Peyer's patch (tissue), 4 donors: Measurements from ENCODE around the gene LUC7L. TPM values are rescaled to one million over a fixed set of nuclear protein-coding genes. Genes with fewer than 3 reads are reported as not detected.

ENCODE experiments used
- DNase-seq, 3 donors: peaks; one replicate each; pipeline ENCODE4 v3.0.0-alpha.2; 2017 to 2019
- H3K27ac ChIP-seq, 4 donors: fragments of 200-600 bp; sonication (generic); one replicate each; pipeline ENCODE4 v1.5.1; 2016 to 2019
- H3K27me3 ChIP-seq, 2 donors: fragments of 200-600 bp; sonication (generic); one replicate each; pipeline ENCODE4 v1.5.1; 2019
- H3K36me3 ChIP-seq, 3 donors: fragments of 200-600 bp; sonication (generic); one replicate each; pipeline ENCODE4 v1.5.1; 2016 to 2019
- H3K4me1 ChIP-seq, 4 donors: fragments of 200-600 bp; sonication (generic); one replicate each; pipeline ENCODE4 v1.5.1; 2016 to 2019
- H3K4me3 ChIP-seq, 4 donors: fragments of 200-600 bp; sonication (generic); 1 replicate in 3 of 4; 2 replicates in 1 of 4; pipeline ENCODE4 v1.5.1; 2016 to 2019; ENCODE audit warnings: mild to moderate bottlenecking in 1 of 4
- H3K9me3 ChIP-seq, 4 donors: fragments of 200-600 bp; sonication (generic); one replicate each; pipeline ENCODE4 v1.5.1; 2016 to 2019; ENCODE audit warnings: mild to moderate bottlenecking in 1 of 4
- CTCF ChIP-seq, 6 experiments: fragments of 450-650 bp in 4 of 6; fragments of 200-600 bp in 2 of 6; sonication (generic) in 1 of 6; IDR thresholded peaks; one replicate each; pipeline ENCODE4 v1.5.1; 2017 to 2019; ENCODE audit warnings: antibody characterized with exemption in 6 of 6, mild to moderate bottlenecking in 3 of 6, moderate library complexity in 1 of 6
- POLR2A ChIP-seq, 2 donors: fragments of 450-650 bp; IDR thresholded peaks; one replicate each; pipeline ENCODE4 v1.5.1; 2017; ENCODE audit warnings: antibody characterized with exemption in 2 of 2, mild to moderate bottlenecking in 2 of 2, moderate library complexity in 2 of 2
- total RNA-seq, 4 donors: library from RNA; depleted of rRNA; stranded (reverse); fragments of >200 nt; gene quantifications; one replicate each; pipeline ENCODE4 v1.1.0, GENCODE V29; 2016

The LUC7L gene
- total RNA-seq = 100 to 1,000 TPM in 3 of 4 donors, 10 to 100 TPM in 1; 87.6 to 440 (median 156) TPM

GRCh38 chr16:228852-229730 is at the start of gene LUC7L:
TSS of gene LUC7L (minus strand) at chr16:229449. CDS start at chr16:229339, 110 bp downstream.
- TF ChIP-seq CTCF (IDR thresholded peaks at IDR 0.05) (peak in 1 of 6 experiments; percentile 10), POLR2A (IDR thresholded peaks at IDR 0.05) (peak; percentile 89 to 91)
- peak; percentile 87 to 94 (median 90) for DNase-seq
- peaks cover 0 to 23% (median 0%) of the 10 kb centered on the region in 4 donors for H3K4me1 ChIP-seq
- H3K36me3 ChIP-seq = peaks cover 0 to 37% (median 0%) of the 10 kb centered on the region in 3 donors
- peak within 1 kb of the TSS; percentile 73 to 83 (median 78) for H3K4me3 ChIP-seq
- peak within 1 kb of the TSS; percentile 96 to 98 (median 97) for H3K27ac ChIP-seq
- no peaks in the 10 kb centered on the region for H3K27me3 ChIP-seq
- no peaks in the 10 kb centered on the region for H3K9me3 ChIP-seq

GRCh38 chr16:278863-279366 is 49.7 kb upstream of the LUC7L start:
- no peak overlapping the region for H3K27ac ChIP-seq
- DNase-seq = no peak
- H3K9me3 ChIP-seq = no peaks in the 10 kb centered on the region
- H3K36me3 ChIP-seq = no peaks in the 10 kb centered on the region
- H3K4me1 ChIP-seq = peaks cover 0 to 43% (median 14%) of the 10 kb centered on the region in 4 donors
- no peak overlapping the region for H3K4me3 ChIP-seq
- no peak for TF ChIP-seq POLR2A (IDR thresholded peaks at IDR 0.05)
- TF ChIP-seq CTCF (IDR thresholded peaks at IDR 0.05) = no peak
- peaks cover 0 to 18% of the 10 kb centered on the region in 2 donors for H3K27me3 ChIP-seq

GRCh38 chr16:276426-277077 is 47.3 kb upstream of the LUC7L start:
- H3K27ac ChIP-seq = peak overlapping the region in 1 of 4 donors; percentile 72
- no peaks in the 10 kb centered on the region for H3K36me3 ChIP-seq
- no peaks in the 10 kb centered on the region for H3K9me3 ChIP-seq
- peaks cover 0 to 47% (median 14%) of the 10 kb centered on the region in 4 donors for H3K4me1 ChIP-seq
- peak overlapping the region in 1 of 4 donors; percentile 48 for H3K4me3 ChIP-seq
- H3K27me3 ChIP-seq = peaks cover 0 to 13% of the 10 kb centered on the region in 2 donors
- TF ChIP-seq POLR2A (IDR thresholded peaks at IDR 0.05) (no peak), CTCF (IDR thresholded peaks at IDR 0.05) (no peak)
- DNase-seq = no peak

- H3K27ac ChIP-seq = peak within 1 kb of the TSS in 1 of 4 donors; percentile 72
- TF ChIP-seq CTCF (IDR thresholded peaks at IDR 0.05) (no peak), POLR2A (IDR thresholded peaks at IDR 0.05) (no peak)
- peaks cover 0 to 6% of the 10 kb centered on the region in 2 donors for H3K27me3 ChIP-seq
- DNase-seq = no peak
- H3K4me1 ChIP-seq = peaks cover 0 to 39% (median 12%) of the 10 kb centered on the region in 4 donors
- H3K4me3 ChIP-seq = peak within 1 kb of the TSS; percentile 4 to 60 (median 42)
- H3K36me3 ChIP-seq = no peaks in the 10 kb centered on the region
- H3K9me3 ChIP-seq = no peaks in the 10 kb centered on the region
Observed at GRCh38 chr16:275786-276232, 46.6 kb upstream of the LUC7L start, which contains the start of gene RGS11. TSS of gene RGS11 (minus strand) at chr16:275944. CDS start at chr16:275911, 33 bp downstream.

- Histone ChIP-seq H3K9me3 (no peaks in the 10 kb centered on the region), H3K27ac (peak overlapping the region in 1 of 4 donors; percentile 72), H3K4me3 (peak overlapping the region; percentile 4 to 60 (median 42)), H3K4me1 (peaks cover 0 to 36% (median 9%) of the 10 kb centered on the region in 4 donors), H3K36me3 (no peaks in the 10 kb centered on the region), H3K27me3 (peaks cover 0 to 3% of the 10 kb centered on the region in 2 donors)
- DNase-seq = no peak
- TF ChIP-seq POLR2A (IDR thresholded peaks at IDR 0.05) (peak in 1 of 2 donors; percentile 29), CTCF (IDR thresholded peaks at IDR 0.05) (no peak)
Observed at GRCh38 chr16:275041-275641, 45.9 kb upstream of the LUC7L start.
